DOHH2 (cell line): ENCODE data around the gene BPI.

Experiments
- H3F3A ChIP-seq: fragments of 200-600 bp; sonication (generic), shearing (Covaris generic); 2 replicates; pipeline ENCODE4 v1.6.0; 2016; ENCODE audit warnings: antibody characterized with exemption, mild to moderate bottlenecking; ENCODE audit not compliant: control insufficient read depth, insufficient read depth
- H3K27ac ChIP-seq: fragments of 200-600 bp; sonication (generic); 2 replicates; pipeline ENCODE4 v1.5.1; 2014; ENCODE audit warnings: low read depth, mild to moderate bottlenecking, low read length, moderate library complexity
- H3K27me3 ChIP-seq: fragments of 200-600 bp; sonication (generic); 2 replicates; pipeline ENCODE4 v1.6.1; 2014; ENCODE audit warnings: mild to moderate bottlenecking, low read length, mixed read lengths; ENCODE audit not compliant: control insufficient read depth
- H3K36me3 ChIP-seq: fragments of 200-600 bp; sonication (generic); 2 replicates; pipeline ENCODE4 v1.6.1; 2014; ENCODE audit warnings: mild to moderate bottlenecking, low read length, moderate library complexity, mixed read lengths; ENCODE audit not compliant: control insufficient read depth
- H3K4me1 ChIP-seq: fragments of 200-600 bp; sonication (generic); 2 replicates; pipeline ENCODE4 v1.6.1; 2014; ENCODE audit warnings: mild to moderate bottlenecking, low read length, mixed read lengths; ENCODE audit not compliant: control insufficient read depth
- H3K4me2 ChIP-seq: fragments of 200-600 bp; sonication (generic); 2 replicates; pipeline ENCODE4 v1.6.0; 2014; ENCODE audit warnings: mild to moderate bottlenecking, low read length, moderate library complexity
- H3K4me3 ChIP-seq: fragments of 200-600 bp; sonication (generic); 2 replicates; pipeline ENCODE4 v1.5.1; 2014; ENCODE audit warnings: mild to moderate bottlenecking, low read length, mixed read lengths
- H3K79me2 ChIP-seq: fragments of 200-600 bp; sonication (generic); 2 replicates; pipeline ENCODE4 v1.6.1; 2014; ENCODE audit warnings: mild to moderate bottlenecking, low read length, mixed read lengths; ENCODE audit not compliant: control insufficient read depth
- H3K9me2 ChIP-seq: fragments of 200-600 bp; sonication (generic); replicated peaks from 2 replicates; pipeline ENCODE4 v1.6.1; 2014; ENCODE audit warnings: mild to moderate bottlenecking, low read length, mixed read lengths; ENCODE audit not compliant: control insufficient read depth
- H3K9me3 ChIP-seq: fragments of 200-600 bp; sonication (generic); 2 replicates; pipeline ENCODE4 v1.6.1; 2014; ENCODE audit warnings: antibody characterized with exemption, low read length, mixed read lengths; ENCODE audit not compliant: control insufficient read depth, insufficient read depth
- H4K20me1 ChIP-seq: fragments of 200-600 bp; sonication (generic); 2 replicates; pipeline ENCODE4 v1.6.0; 2014; ENCODE audit warnings: low read depth, mild to moderate bottlenecking, antibody characterized with exemption, low read length, moderate library complexity; ENCODE audit not compliant: control insufficient read depth, insufficient read depth
- EZH2phosphoT487 ChIP-seq: fragments of 200-600 bp; sonication (generic); IDR thresholded peaks from 2 replicates; pipeline ENCODE4 v1.6.1; 2017; ENCODE audit warnings: borderline replicate concordance, mild to moderate bottlenecking, antibody characterized with exemption, low read length, moderate library complexity, mixed read lengths
- TF ChIP-seq, protein P1 (sequence below): fragments of 200-600 bp; sonication (generic); IDR thresholded peaks from one replicate; pipeline ENCODE4 v1.5.1; 2014; ENCODE audit warnings: antibody characterized with exemption, mild to moderate bottlenecking, low read depth, low read length; ENCODE audit not compliant: poor library complexity, severe bottlenecking

Gene BPI

GRCh38 chr20:38325167-38325566, 21.2 kb downstream of the BPI start:
- no peaks in the 10 kb centered on the region for H3K4me1 ChIP-seq
- H3K79me2 ChIP-seq = no peaks in the 10 kb centered on the region
- TF ChIP-seq, protein P1, sequence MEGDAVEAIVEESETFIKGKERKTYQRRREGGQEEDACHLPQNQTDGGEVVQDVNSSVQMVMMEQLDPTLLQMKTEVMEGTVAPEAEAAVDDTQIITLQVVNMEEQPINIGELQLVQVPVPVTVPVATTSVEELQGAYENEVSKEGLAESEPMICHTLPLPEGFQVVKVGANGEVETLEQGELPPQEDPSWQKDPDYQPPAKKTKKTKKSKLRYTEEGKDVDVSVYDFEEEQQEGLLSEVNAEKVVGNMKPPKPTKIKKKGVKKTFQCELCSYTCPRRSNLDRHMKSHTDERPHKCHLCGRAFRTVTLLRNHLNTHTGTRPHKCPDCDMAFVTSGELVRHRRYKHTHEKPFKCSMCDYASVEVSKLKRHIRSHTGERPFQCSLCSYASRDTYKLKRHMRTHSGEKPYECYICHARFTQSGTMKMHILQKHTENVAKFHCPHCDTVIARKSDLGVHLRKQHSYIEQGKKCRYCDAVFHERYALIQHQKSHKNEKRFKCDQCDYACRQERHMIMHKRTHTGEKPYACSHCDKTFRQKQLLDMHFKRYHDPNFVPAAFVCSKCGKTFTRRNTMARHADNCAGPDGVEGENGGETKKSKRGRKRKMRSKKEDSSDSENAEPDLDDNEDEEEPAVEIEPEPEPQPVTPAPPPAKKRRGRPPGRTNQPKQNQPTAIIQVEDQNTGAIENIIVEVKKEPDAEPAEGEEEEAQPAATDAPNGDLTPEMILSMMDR = no peak
- no peak for TF ChIP-seq EZH2phosphoT487
- no peaks in the 10 kb centered on the region for H3F3A ChIP-seq
- no peak overlapping the region for H3K4me3 ChIP-seq
- H4K20me1 ChIP-seq = no peaks in the 10 kb centered on the region
- no peaks in the 10 kb centered on the region for H3K9me3 ChIP-seq
- no peaks in the 10 kb centered on the region for H3K36me3 ChIP-seq
- H3K27ac ChIP-seq = no peak overlapping the region
- no peak overlapping the region for H3K4me2 ChIP-seq
- 0 out of 2 replicates have a peak, but pooled peaks cover 3% of the 10 kb centered on the region for H3K27me3 ChIP-seq
- H3K9me2 ChIP-seq = no peaks in the 10 kb centered on the region

- 0 out of 2 replicates have a peak, but pooled peaks cover 3% of the 10 kb centered on the region for H3K27me3 ChIP-seq
- no peak overlapping the region for H3K4me2 ChIP-seq
- no peaks in the 10 kb centered on the region for H4K20me1 ChIP-seq
- H3K9me3 ChIP-seq = no peaks in the 10 kb centered on the region
- no peak overlapping the region for H3K27ac ChIP-seq
- H3K36me3 ChIP-seq = no peaks in the 10 kb centered on the region
- H3K4me1 ChIP-seq = no peaks in the 10 kb centered on the region
- TF ChIP-seq, protein P1 = no peak
- no peak for TF ChIP-seq EZH2phosphoT487
- no peaks in the 10 kb centered on the region for H3K9me2 ChIP-seq
- H3F3A ChIP-seq = no peaks in the 10 kb centered on the region
- no peak overlapping the region for H3K4me3 ChIP-seq
- no peaks in the 10 kb centered on the region for H3K79me2 ChIP-seq
Measured at GRCh38 chr20:38325905-38326304, 21.9 kb downstream of the BPI start.

DNA sequence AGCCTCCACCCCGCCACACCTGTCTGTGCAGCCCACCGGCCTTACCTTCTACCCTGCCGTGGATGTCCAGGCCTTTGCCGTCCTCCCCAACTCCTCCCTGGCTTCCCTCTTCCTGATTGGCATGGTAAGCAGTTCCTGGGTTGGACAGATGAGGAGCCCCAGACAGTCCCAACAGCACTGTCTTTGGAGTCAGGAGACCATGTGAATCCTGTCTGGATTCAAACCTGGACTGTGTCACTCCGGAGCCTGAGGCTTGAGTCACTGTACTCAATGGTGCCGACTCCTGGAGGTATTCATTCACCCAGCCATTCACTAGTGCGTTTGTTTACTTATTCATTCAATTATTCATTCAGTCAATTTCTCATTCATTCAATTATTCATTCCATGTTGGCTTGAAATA, 22.4 kb downstream of the BPI start:
- Histone ChIP-seq H3K4me1 (no peaks in the 10 kb centered on the region), H3K9me3 (no peaks in the 10 kb centered on the region), H3F3A (no peaks in the 10 kb centered on the region), H3K4me3 (no peak overlapping the region), H3K27me3 (0 out of 2 replicates have a peak, but pooled peaks cover 3% of the 10 kb centered on the region), H3K9me2 (no peaks in the 10 kb centered on the region), H4K20me1 (no peaks in the 10 kb centered on the region), H3K4me2 (no peak overlapping the region), H3K36me3 (no peaks in the 10 kb centered on the region), H3K27ac (no peak overlapping the region), H3K79me2 (no peaks in the 10 kb centered on the region)
- TF ChIP-seq EZH2phosphoT487 = no peak
- TF ChIP-seq, protein P1 = no peak
